PC-9 (cell line): Measurements from ENCODE around the gene KDELR1.

ENCODE experiments used
- CTCF ChIP-seq: fragments of 200-600 bp; sonication (generic); conservative IDR thresholded peaks from 2 replicates; pipeline ENCODE4 v1.6.1; 2017; ENCODE audit warnings: mixed run types, antibody characterized with exemption, mild to moderate bottlenecking, moderate library complexity
- EZH2 ChIP-seq: fragments of 200-600 bp; sonication (generic); IDR thresholded peaks from 2 replicates; pipeline ENCODE4 v1.8.0; 2017; ENCODE audit warnings: antibody characterized with exemption, low read depth

DNA sequence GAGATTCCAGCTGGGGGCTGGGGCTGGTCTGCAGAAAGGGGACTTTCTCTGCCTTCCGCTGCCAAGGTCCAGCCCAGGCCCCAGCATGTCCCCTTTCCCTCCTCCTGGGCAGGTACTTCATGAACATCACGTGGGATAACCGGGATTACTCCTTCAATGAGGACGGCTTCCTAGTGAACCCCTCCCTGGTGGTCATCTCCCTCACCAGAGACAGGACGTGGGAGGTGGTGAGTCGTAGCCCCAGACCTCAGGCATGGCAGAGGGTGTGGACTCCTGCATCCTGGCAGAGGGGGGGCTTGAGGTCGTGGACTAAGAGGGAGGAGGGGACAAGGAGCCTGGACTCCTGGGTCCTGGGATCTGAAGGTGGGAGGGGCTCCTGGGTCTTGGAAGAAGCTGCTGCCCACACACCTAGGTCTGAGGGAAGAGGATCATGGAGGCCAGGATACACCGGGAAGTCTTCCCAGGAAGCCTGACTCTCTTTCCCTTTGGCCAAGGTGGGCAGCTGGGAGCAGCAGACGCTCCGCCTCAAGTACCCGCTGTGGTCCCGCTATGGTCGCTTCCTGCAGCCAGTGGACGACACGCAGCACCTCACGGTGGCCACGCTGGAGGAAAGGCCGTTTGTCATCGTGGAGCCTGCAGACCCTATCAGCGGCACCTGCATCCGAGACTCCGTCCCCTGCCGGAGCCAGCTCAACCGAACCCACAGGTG, 22.7 kb upstream of the KDELR1 start:
- TF ChIP-seq EZH2 (no peak), CTCF (no peak)
